Caki2 (cell line): ENCODE measurements around the gene GOLPH3L. TPM values are rescaled to one million over a fixed set of nuclear protein-coding genes. Genes with fewer than 3 reads are reported as not detected.

ENCODE experiments used
- total RNA-seq: library from RNA; depleted of rRNA; stranded (reverse); fragments of >200 nt; shearing (Covaris generic); gene quantifications from 2 replicates; pipeline ENCODE4 v1.2.3, GENCODE V29; 2014; ENCODE audit warnings: low replicate concordance; rRNA removed

The GOLPH3L gene
- total RNA-seq, 1 experiment from 2014 or later, result 14.7 TPM

Other genes with a start within 250 kb of the GOLPH3L start
- 18.7 and 32.8 TPM in 2 replicates for gene TARS2, start 209.7 kb downstream of the GOLPH3L start, total RNA-seq
- 4.8 and 11.1 TPM in 2 replicates for gene ECM1, start 189.0 kb downstream of the GOLPH3L start, total RNA-seq
- not detected in 2 replicates for gene FALEC, start 181.4 kb downstream of the GOLPH3L start, total RNA-seq
- gene ADAMTSL4, start 147.7 kb downstream of the GOLPH3L start, total RNA-seq, result 1.6 and 2.7 TPM in 2 replicates
- 81.5 and 83.4 TPM in 2 replicates for gene MCL1, start 117.5 kb downstream of the GOLPH3L start, total RNA-seq
- 111 and 143 TPM in 2 replicates for gene ENSA, start 67.5 kb downstream of the GOLPH3L start, total RNA-seq
- not detected in 2 replicates for gene HORMAD1, start 23.7 kb upstream of the GOLPH3L start, total RNA-seq
- 2.9 and 9.1 TPM in 2 replicates for gene CTSS, start 68.6 kb upstream of the GOLPH3L start, total RNA-seq
- not detected in 2 replicates for gene CTSK, start 111.1 kb upstream of the GOLPH3L start, total RNA-seq
- 5.8 and 8.5 TPM in 2 replicates for gene ARNT, start 179.4 kb upstream of the GOLPH3L start, total RNA-seq
- gene CTXND2, start 190.0 kb upstream of the GOLPH3L start, total RNA-seq, result not detected in 2 replicates
- gene SETDB1, start 229.2 kb upstream of the GOLPH3L start, total RNA-seq, result 29.2 and 31.7 TPM in 2 replicates